Prostate gland (tissue), 2 donors: ENCODE data around the gene GMPPB.

Source experiments
- POLR2A ChIP-seq: fragments of 450-650 bp; IDR thresholded peaks from one replicate; pipeline ENCODE4 v1.6.1; 2016; ENCODE audit warnings: antibody characterized with exemption, mild to moderate bottlenecking
- POLR2AphosphoS5 ChIP-seq: sonication (generic); formaldehyde crosslinking; IDR thresholded peaks from one replicate; pipeline ENCODE4 v1.6.1; 2017; ENCODE audit warnings: antibody characterized with exemption
- TF ChIP-seq, protein P1 (sequence below), 4 experiments: fragments of 200-600 bp in 2 of 4; fragments of 450-650 bp in 2 of 4; sonication (generic) in 2 of 4; IDR thresholded peaks; 1 replicate in 3 of 4; 2 replicates in 1 of 4; pipeline ENCODE4 v1.5.1; 2016 to 2019; ENCODE audit warnings: antibody characterized with exemption in 4 of 4, mild to moderate bottlenecking in 2 of 4, moderate library complexity in 2 of 4

DNA sequence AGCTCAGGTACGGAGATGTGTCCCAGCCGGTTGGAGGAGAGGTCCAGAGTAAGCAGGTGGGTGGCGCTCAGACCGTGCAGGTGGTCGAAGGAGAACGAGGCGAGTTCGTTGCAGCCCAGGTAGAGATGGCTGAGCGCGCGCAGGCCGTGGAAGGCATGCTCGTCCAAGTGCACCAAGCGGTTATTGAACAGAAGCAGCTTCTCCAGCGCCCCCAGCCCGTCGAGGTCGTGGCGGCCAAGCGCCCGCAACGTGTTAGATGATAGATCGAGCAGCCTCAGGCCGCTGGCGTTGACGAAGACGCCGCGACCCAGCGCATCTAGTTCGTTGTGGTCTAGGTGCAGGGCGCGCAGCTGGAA is 4.9 kb downstream of the GMPPB start:
- no peak for TF ChIP-seq POLR2A
- TF ChIP-seq, protein P1, sequence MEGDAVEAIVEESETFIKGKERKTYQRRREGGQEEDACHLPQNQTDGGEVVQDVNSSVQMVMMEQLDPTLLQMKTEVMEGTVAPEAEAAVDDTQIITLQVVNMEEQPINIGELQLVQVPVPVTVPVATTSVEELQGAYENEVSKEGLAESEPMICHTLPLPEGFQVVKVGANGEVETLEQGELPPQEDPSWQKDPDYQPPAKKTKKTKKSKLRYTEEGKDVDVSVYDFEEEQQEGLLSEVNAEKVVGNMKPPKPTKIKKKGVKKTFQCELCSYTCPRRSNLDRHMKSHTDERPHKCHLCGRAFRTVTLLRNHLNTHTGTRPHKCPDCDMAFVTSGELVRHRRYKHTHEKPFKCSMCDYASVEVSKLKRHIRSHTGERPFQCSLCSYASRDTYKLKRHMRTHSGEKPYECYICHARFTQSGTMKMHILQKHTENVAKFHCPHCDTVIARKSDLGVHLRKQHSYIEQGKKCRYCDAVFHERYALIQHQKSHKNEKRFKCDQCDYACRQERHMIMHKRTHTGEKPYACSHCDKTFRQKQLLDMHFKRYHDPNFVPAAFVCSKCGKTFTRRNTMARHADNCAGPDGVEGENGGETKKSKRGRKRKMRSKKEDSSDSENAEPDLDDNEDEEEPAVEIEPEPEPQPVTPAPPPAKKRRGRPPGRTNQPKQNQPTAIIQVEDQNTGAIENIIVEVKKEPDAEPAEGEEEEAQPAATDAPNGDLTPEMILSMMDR (IDR thresholded peaks at IDR 0.05): no peak
- no peak for TF ChIP-seq POLR2AphosphoS5
